Spleen (tissue), 7 donors: ENCODE measurements around the gene CDCA5.

ENCODE experiments used
- POLR2A ChIP-seq, 3 donors: fragments of 450-650 bp; IDR thresholded peaks; one replicate each; pipeline ENCODE4 v1.5.1; 2017; ENCODE audit warnings: antibody characterized with exemption in 3 of 3, mild to moderate bottlenecking in 1 of 3
- POLR2AphosphoS5 ChIP-seq, 3 donors: sonication (generic); formaldehyde crosslinking; IDR thresholded peaks; one replicate each; pipeline ENCODE4 v1.5.1; 2017; ENCODE audit warnings: antibody characterized with exemption in 3 of 3
- TF ChIP-seq, protein P1 (sequence below), 11 experiments: fragments of 200-600 bp in 7 of 11; fragments of 450-650 bp in 4 of 11; sonication (generic) in 4 of 11; IDR thresholded peaks in 8 of 11; conservative IDR thresholded peaks in 3 of 11; 1 replicate in 7 of 11; 2 replicates in 4 of 11; pipeline versions ENCODE4 v1.4.0 to v1.8.0; 2016 to 2021; ENCODE audit warnings: antibody characterized with exemption in 11 of 11, inconsistent platforms in 4 of 11, mild to moderate bottlenecking in 1 of 11
- donor health status: DM: no; HTN: no; CAD: no; lungs with moderate emphysema.
- donor health status: DM: no; HTN: no; CAD: no.
- donor health status: DM: no; HTN: no; CAD: no.

DNA sequence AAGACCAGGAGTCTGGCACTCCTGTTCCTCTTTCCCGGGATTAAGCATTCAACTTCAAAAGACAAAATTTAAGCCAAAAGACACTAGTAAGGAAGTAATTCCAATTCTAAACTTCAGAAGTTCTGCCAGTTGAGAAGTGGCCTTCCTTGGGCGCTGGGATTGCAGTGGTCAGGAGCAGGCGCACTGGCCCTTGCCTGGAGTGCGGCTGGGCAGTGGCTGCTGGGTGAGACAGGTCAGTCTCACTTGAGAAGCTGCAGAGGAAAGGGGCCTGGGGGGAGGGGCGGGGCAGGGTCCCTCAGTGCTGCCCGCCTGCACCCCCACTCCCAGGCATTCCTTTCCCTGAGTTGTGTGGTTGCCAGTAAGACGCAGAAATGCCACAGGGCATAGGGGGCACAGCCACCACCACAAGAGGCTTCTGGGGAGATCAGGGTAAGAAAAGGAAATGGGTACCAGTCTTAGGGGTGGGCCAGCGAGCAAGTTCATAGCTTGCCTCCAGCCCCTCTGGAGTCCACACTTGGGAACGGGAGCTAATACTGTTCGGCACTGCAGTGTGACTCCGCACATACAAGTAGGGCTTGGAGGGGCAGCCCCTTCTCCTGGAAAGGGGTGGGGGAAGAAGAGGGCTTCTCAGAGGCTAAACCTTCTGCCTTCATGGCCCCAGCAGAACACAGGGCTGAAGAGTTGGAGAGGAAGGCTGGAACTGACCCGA lies 43.8 kb upstream of the CDCA5 start:
- no peak for TF ChIP-seq POLR2A (IDR thresholded peaks at IDR 0.05)
- TF ChIP-seq, protein P1, sequence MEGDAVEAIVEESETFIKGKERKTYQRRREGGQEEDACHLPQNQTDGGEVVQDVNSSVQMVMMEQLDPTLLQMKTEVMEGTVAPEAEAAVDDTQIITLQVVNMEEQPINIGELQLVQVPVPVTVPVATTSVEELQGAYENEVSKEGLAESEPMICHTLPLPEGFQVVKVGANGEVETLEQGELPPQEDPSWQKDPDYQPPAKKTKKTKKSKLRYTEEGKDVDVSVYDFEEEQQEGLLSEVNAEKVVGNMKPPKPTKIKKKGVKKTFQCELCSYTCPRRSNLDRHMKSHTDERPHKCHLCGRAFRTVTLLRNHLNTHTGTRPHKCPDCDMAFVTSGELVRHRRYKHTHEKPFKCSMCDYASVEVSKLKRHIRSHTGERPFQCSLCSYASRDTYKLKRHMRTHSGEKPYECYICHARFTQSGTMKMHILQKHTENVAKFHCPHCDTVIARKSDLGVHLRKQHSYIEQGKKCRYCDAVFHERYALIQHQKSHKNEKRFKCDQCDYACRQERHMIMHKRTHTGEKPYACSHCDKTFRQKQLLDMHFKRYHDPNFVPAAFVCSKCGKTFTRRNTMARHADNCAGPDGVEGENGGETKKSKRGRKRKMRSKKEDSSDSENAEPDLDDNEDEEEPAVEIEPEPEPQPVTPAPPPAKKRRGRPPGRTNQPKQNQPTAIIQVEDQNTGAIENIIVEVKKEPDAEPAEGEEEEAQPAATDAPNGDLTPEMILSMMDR (IDR thresholded peaks at IDR 0.05 in 8 of 11, conservative IDR thresholded peaks at IDR 0.05 in 3 of 11), result no peak
- peak; percentile 51 to 62 (median 53) for TF ChIP-seq POLR2AphosphoS5 (IDR thresholded peaks at IDR 0.05)
